Right lobe of liver (tissue), 4 donors: Measurements from ENCODE around the gene SLC22A5.
"Not testable (repeated sequence)": the region's sequence is repeated elsewhere in the genome, so short reads cannot be mapped to it uniquely, and the experiment has no call there.

Source experiments
- CTCF ChIP-seq, 4 donors: fragments of 200-600 bp in 3 of 4; fragments of 450-650 bp in 1 of 4; IDR thresholded peaks; one replicate each; pipeline versions ENCODE4 v1.5.1 to v1.8.0; 2016 to 2022; ENCODE audit warnings: antibody characterized with exemption in 4 of 4, mild to moderate bottlenecking in 2 of 4
- POLR2A ChIP-seq: fragments of 450-650 bp; IDR thresholded peaks from one replicate; pipeline ENCODE4 v1.6.1; 2017; ENCODE audit warnings: antibody characterized with exemption, mild to moderate bottlenecking
- donor health status: DM: no; HTN: no; CAD: no.
- donor health status: DM: no; HTN: no; CAD: no.
- donor health status: DM: no; HTN: yes; CAD: no.

DNA sequence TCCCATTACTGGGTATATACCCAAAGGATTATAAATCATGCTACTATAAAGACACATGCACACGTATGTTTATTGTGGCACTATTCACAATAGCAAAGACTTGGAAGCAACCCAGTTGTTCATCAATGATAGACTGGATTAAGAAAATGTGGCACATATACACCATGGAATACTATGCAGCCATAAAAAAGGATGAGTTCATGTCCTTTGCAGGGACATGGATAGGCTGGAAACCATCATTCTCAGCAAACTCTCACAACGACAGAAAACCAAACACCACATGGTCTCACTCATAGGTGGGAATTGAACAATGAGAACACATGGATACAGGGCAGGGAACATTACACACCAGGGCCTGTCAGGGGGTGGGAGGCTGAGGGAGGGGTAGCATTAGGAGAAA is 34.5 kb downstream of the SLC22A5 start:
- TF ChIP-seq POLR2A; CTCF (IDR thresholded peaks at IDR 0.05): not testable (repeated sequence)
